ENCODE measurements around the gene MIEF1.

The MIEF1 gene

GRCh38 chr22:39508393-39508792, 6.3 kb downstream of the MIEF1 start:
- Histone ChIP-seq H3K4me3 (ENCODE audit: low read depth, low read length) (no peak overlapping the region), H3K9ac (no peak overlapping the region), H3K79me2 (peaks cover 29% of the 10 kb centered on the region), H3K4me2 (ENCODE audit: low read length) (no peak overlapping the region), H3K27ac (no peak overlapping the region), H3K27me3 (ENCODE audit: control insufficient read depth, insufficient read depth, low read length) (no peaks in the 10 kb centered on the region), H3K4me1 (peaks cover 4% of the 10 kb centered on the region), H2AFZ (no peak overlapping the region), H3K36me3 (ENCODE audit: control insufficient read depth, insufficient read depth, low read length) (no peaks in the 10 kb centered on the region), H3K9me3 (ENCODE audit: control insufficient read depth, low read length) (no peaks in the 10 kb centered on the region)
- no peak for TF ChIP-seq CTCF (IDR thresholded peaks at IDR 0.05)

- peaks cover 11% of the 10 kb centered on the region for H3K79me2 ChIP-seq
- no peak overlapping the region for H3K4me3 ChIP-seq (ENCODE audit: low read depth, low read length)
- no peaks in the 10 kb centered on the region for H3K4me1 ChIP-seq
- H2AFZ ChIP-seq: no peak overlapping the region
- no peak overlapping the region for H3K27ac ChIP-seq
- H3K9ac ChIP-seq: no peak overlapping the region
- H3K27me3 ChIP-seq (ENCODE audit: control insufficient read depth, insufficient read depth, low read length): no peaks in the 10 kb centered on the region
- no peak for TF ChIP-seq CTCF (IDR thresholded peaks at IDR 0.05)
- H3K9me3 ChIP-seq (ENCODE audit: control insufficient read depth, low read length): no peaks in the 10 kb centered on the region
- no peak overlapping the region for H3K4me2 ChIP-seq (ENCODE audit: low read length)
- H3K36me3 ChIP-seq (ENCODE audit: control insufficient read depth, insufficient read depth, low read length): no peaks in the 10 kb centered on the region
Observed at GRCh38 chr22:39510529-39511149, 8.5 kb downstream of the MIEF1 start.

GRCh38 chr22:39511226-39511625, 9.1 kb downstream of the MIEF1 start:
- H3K36me3 ChIP-seq (ENCODE audit: control insufficient read depth, insufficient read depth, low read length): no peaks in the 10 kb centered on the region
- H3K4me2 ChIP-seq (ENCODE audit: low read length): no peak overlapping the region
- H3K9me3 ChIP-seq (ENCODE audit: control insufficient read depth, low read length): no peaks in the 10 kb centered on the region
- no peak overlapping the region for H3K4me3 ChIP-seq (ENCODE audit: low read depth, low read length)
- no peak overlapping the region for H2AFZ ChIP-seq
- no peak overlapping the region for H3K9ac ChIP-seq
- no peak for TF ChIP-seq CTCF (IDR thresholded peaks at IDR 0.05)
- H3K27me3 ChIP-seq (ENCODE audit: control insufficient read depth, insufficient read depth, low read length): no peaks in the 10 kb centered on the region
- no peak overlapping the region for H3K27ac ChIP-seq
- no peaks in the 10 kb centered on the region for H3K4me1 ChIP-seq
- peaks cover 8% of the 10 kb centered on the region for H3K79me2 ChIP-seq

GRCh38 chr22:39512026-39512425, 9.9 kb downstream of the MIEF1 start:
- Histone ChIP-seq H3K9ac (no peak overlapping the region), H3K79me2 (peaks cover 7% of the 10 kb centered on the region), H3K9me3 (ENCODE audit: control insufficient read depth, low read length) (no peaks in the 10 kb centered on the region), H3K27ac (no peak overlapping the region), H3K4me1 (no peaks in the 10 kb centered on the region), H3K4me2 (ENCODE audit: low read length) (no peak overlapping the region), H3K27me3 (ENCODE audit: control insufficient read depth, insufficient read depth, low read length) (no peaks in the 10 kb centered on the region), H3K4me3 (ENCODE audit: low read depth, low read length) (no peak overlapping the region), H3K36me3 (ENCODE audit: control insufficient read depth, insufficient read depth, low read length) (no peaks in the 10 kb centered on the region), H2AFZ (no peak overlapping the region)
- TF ChIP-seq CTCF (IDR thresholded peaks at IDR 0.05): no peak

GRCh38 chr22:39513791-39514190, 11.7 kb downstream of the MIEF1 start:
- Histone ChIP-seq H3K4me3 (ENCODE audit: low read depth, low read length) (no peak overlapping the region), H3K27me3 (ENCODE audit: control insufficient read depth, insufficient read depth, low read length) (no peaks in the 10 kb centered on the region), H3K4me1 (no peaks in the 10 kb centered on the region), H3K4me2 (ENCODE audit: low read length) (no peak overlapping the region), H3K79me2 (no peaks in the 10 kb centered on the region), H3K9me3 (ENCODE audit: control insufficient read depth, low read length) (no peaks in the 10 kb centered on the region), H3K9ac (no peak overlapping the region), H2AFZ (no peak overlapping the region), H3K36me3 (ENCODE audit: control insufficient read depth, insufficient read depth, low read length) (no peaks in the 10 kb centered on the region), H3K27ac (no peak overlapping the region)
- no peak for TF ChIP-seq CTCF (IDR thresholded peaks at IDR 0.05)

Measured in parathyroid adenoma (tissue), 2 donors.